KMS-11 (cell line): ENCODE measurements around the gene THRB.

Experiments
- H2AFZ ChIP-seq: fragments of 200-600 bp; sonication (generic); 2 replicates; pipeline ENCODE4 v1.6.1; 2016; ENCODE audit warnings: antibody characterized with exemption, mixed run types, low read depth
- H3K27ac ChIP-seq: fragments of 200-600 bp; sonication (generic); 2 replicates; pipeline ENCODE4 v1.6.1; 2016; ENCODE audit warnings: mild to moderate bottlenecking, mixed run types
- H3K27me3 ChIP-seq: fragments of 200-600 bp; sonication (generic); 2 replicates; pipeline ENCODE4 v1.6.1; 2017; ENCODE audit warnings: mild to moderate bottlenecking, low read depth, mixed run types, moderate library complexity; ENCODE audit not compliant: insufficient read depth
- H3K36me3 ChIP-seq: fragments of 200-600 bp; sonication (generic); 2 replicates; pipeline ENCODE4 v1.6.1; 2017; ENCODE audit warnings: mild to moderate bottlenecking, mixed run types; ENCODE audit not compliant: insufficient read depth
- H3K4me1 ChIP-seq: fragments of 200-600 bp; sonication (generic); 2 replicates; pipeline ENCODE4 v1.6.1; 2016; ENCODE audit warnings: mild to moderate bottlenecking, low read depth, mixed run types; ENCODE audit not compliant: poor library complexity, severe bottlenecking
- H3K4me2 ChIP-seq: fragments of 200-600 bp; sonication (generic); 2 replicates; pipeline ENCODE4 v1.7.0; 2016; ENCODE audit warnings: mild to moderate bottlenecking, mixed run types
- H3K4me3 ChIP-seq: fragments of 200-600 bp; sonication (generic); IDR thresholded peaks from 2 replicates; pipeline ENCODE4 v1.6.1; 2017; ENCODE audit warnings: low read depth, low read length, mixed read lengths; ENCODE audit not compliant: insufficient read depth
- H3K79me2 ChIP-seq: fragments of 200-600 bp; sonication (generic); 2 replicates; pipeline ENCODE4 v1.6.1; 2016; ENCODE audit warnings: low read depth, mixed run types; ENCODE audit not compliant: insufficient read depth
- H3K9ac ChIP-seq: fragments of 200-600 bp; sonication (generic); 2 replicates; pipeline ENCODE4 v1.6.1; 2016; ENCODE audit warnings: mild to moderate bottlenecking, mixed run types
- H4K20me1 ChIP-seq: fragments of 200-600 bp; sonication (generic); 2 replicates; pipeline ENCODE4 v1.6.1; 2016; ENCODE audit warnings: mild to moderate bottlenecking, mixed run types; ENCODE audit not compliant: insufficient read depth
- TF ChIP-seq, protein P1 (sequence below): fragments of 200-600 bp; sonication (generic); conservative IDR thresholded peaks from 2 replicates; pipeline ENCODE4 v1.6.1; 2017; ENCODE audit warnings: low read depth, mild to moderate bottlenecking, antibody characterized with exemption, low read length, moderate library complexity, mixed read lengths

The THRB gene

DNA sequence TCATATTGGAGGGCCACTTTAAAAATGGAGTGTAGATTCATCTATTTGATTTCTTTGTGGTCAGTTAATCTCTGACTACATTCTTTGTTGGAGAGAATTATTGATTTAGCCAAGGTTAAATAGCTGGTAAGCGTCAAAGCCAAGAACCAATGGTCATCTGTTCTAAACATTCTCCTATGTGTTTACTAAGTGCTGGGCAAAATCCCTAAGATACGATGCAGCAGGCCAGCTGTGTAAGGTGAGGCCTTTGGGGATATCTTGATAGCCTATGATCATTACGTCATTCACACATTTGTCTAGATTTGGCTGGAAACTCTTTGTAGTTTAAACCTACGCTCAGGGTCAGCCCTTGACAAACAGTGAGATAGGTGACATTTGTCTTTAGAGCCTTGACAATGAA, 313.4 kb downstream of the THRB start:
- Histone ChIP-seq H3K27ac (no peak overlapping the region), H3K36me3 (no peaks in the 10 kb centered on the region), H3K4me2 (no peak overlapping the region), H3K79me2 (no peaks in the 10 kb centered on the region), H4K20me1 (no peaks in the 10 kb centered on the region), H3K9ac (no peak overlapping the region), H3K4me1 (no peaks in the 10 kb centered on the region), H3K27me3 (no peaks in the 10 kb centered on the region), H2AFZ (no peak overlapping the region), H3K4me3 (no peak overlapping the region)
- TF ChIP-seq, protein P1, sequence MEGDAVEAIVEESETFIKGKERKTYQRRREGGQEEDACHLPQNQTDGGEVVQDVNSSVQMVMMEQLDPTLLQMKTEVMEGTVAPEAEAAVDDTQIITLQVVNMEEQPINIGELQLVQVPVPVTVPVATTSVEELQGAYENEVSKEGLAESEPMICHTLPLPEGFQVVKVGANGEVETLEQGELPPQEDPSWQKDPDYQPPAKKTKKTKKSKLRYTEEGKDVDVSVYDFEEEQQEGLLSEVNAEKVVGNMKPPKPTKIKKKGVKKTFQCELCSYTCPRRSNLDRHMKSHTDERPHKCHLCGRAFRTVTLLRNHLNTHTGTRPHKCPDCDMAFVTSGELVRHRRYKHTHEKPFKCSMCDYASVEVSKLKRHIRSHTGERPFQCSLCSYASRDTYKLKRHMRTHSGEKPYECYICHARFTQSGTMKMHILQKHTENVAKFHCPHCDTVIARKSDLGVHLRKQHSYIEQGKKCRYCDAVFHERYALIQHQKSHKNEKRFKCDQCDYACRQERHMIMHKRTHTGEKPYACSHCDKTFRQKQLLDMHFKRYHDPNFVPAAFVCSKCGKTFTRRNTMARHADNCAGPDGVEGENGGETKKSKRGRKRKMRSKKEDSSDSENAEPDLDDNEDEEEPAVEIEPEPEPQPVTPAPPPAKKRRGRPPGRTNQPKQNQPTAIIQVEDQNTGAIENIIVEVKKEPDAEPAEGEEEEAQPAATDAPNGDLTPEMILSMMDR = no peak

DNA sequence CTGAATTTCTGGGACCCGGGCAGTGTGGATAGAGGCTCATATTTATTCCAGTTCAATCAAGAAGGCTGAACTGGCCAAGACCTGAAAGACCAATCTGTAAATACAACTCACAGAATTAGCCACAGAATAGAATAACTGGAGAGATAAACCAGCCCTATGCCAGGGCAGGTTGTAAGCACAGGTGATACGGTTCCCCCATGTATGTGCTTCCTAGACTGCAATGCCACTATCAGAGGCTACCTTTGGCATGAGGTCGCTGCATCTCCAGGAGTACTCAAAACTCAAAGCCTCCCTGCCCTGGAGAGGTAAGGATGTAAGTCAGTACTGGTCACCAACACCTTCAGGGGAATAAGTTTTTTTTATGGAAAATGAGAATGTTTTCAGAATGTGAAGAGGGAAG, 314.0 kb downstream of the THRB start:
- TF ChIP-seq, protein P1 = no peak
- H3K27me3 ChIP-seq = no peaks in the 10 kb centered on the region

DNA sequence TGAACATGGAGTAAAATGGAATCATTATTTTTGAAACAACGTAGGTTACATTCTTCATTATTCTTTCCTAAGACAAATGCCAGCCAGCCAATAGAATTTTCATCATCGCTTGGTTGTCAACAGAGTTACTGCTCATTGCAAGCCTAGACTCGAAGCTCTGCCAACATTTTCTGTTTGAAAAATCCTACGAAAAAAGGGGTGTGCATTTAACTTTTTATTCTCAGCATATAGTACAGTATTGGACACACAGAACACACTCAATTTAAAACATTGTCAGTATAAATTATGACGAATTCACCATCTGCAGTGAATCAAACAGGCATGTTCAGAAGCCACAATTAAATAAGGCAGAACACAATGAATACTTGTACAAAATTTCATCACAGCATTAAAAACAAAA, 317.4 kb downstream of the THRB start:
- Histone ChIP-seq H3K27me3 (no peaks in the 10 kb centered on the region), H3K4me2 (no peak overlapping the region), H4K20me1 (no peaks in the 10 kb centered on the region), H3K79me2 (no peaks in the 10 kb centered on the region), H3K4me3 (no peak overlapping the region), H3K36me3 (no peaks in the 10 kb centered on the region), H3K9ac (no peak overlapping the region), H3K4me1 (no peaks in the 10 kb centered on the region), H2AFZ (no peak overlapping the region), H3K27ac (no peak overlapping the region)
- TF ChIP-seq, protein P1 = no peak

More for the DNA sequence above, 314.0 kb downstream of the THRB start:
- Histone ChIP-seq H3K4me3 (no peak overlapping the region), H3K27ac (no peak overlapping the region), H3K9ac (no peak overlapping the region), H2AFZ (no peak overlapping the region), H3K4me2 (no peak overlapping the region), H3K79me2 (no peaks in the 10 kb centered on the region), H4K20me1 (no peaks in the 10 kb centered on the region), H3K4me1 (no peaks in the 10 kb centered on the region), H3K36me3 (no peaks in the 10 kb centered on the region)

DNA sequence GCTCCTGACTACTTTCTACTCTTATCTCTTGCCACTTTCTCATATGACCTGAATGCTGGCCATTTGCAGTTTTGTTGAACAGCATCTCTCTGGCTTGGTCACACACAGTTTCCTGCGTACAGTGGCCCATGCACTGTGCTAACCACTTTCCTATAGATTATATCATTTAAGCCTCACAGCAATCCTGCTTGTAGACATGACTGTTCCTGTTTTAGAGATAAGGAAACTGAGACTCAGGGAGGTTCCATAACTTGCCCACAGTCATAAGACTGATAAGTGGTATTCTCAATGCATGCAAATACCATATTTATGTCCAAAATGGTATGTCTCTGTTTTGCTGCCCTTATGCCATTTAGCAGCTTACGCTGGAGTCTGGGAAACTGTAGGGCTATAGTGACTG, 320.0 kb downstream of the THRB start:
- H3K4me1 ChIP-seq = no peaks in the 10 kb centered on the region
- no peak overlapping the region for H2AFZ ChIP-seq
- no peak overlapping the region for H3K4me2 ChIP-seq
- H3K27ac ChIP-seq = no peak overlapping the region
- no peaks in the 10 kb centered on the region for H3K79me2 ChIP-seq
- no peaks in the 10 kb centered on the region for H3K36me3 ChIP-seq
- H3K27me3 ChIP-seq = no peaks in the 10 kb centered on the region
- TF ChIP-seq, protein P1 = no peak
- H3K4me3 ChIP-seq = no peak overlapping the region
- H4K20me1 ChIP-seq = no peaks in the 10 kb centered on the region
- no peak overlapping the region for H3K9ac ChIP-seq
